Mesothelial cell of epicardium (in vitro differentiated cells): Measurements from ENCODE around the gene HEPH. TPM values are rescaled to one million over a fixed set of nuclear protein-coding genes. Genes with fewer than 3 reads are reported as not detected.
A peak's percentile ranks its signal among the peaks of the same experiment; 100 is the strongest.

Experiments used
- DNase-seq, 2 experiments: peaks; one replicate each; pipeline ENCODE4 v3.0.0; 2021; ENCODE audit warnings: low spot score in 2 of 2; ENCODE audit not compliant: unreplicated experiment in 2 of 2
- H3K27ac Mint-ChIP-seq: 2 replicates; pipeline ENCODE4 v1.8.0; 2021; ENCODE audit warnings: mixed read lengths
- H3K27me3 Mint-ChIP-seq: 2 replicates; pipeline ENCODE4 v1.8.0; 2021; ENCODE audit warnings: low read depth, mixed read lengths
- H3K36me3 Mint-ChIP-seq: 2 replicates; pipeline ENCODE4 v1.8.0; 2021; ENCODE audit warnings: mixed read lengths
- H3K4me1 Mint-ChIP-seq: 2 replicates; pipeline ENCODE4 v1.8.0; 2021; ENCODE audit warnings: mixed read lengths
- H3K4me3 Mint-ChIP-seq: 2 replicates; pipeline ENCODE4 v1.8.0; 2021; ENCODE audit warnings: mild to moderate bottlenecking, moderate library complexity, mixed read lengths
- H3K9me3 Mint-ChIP-seq: 2 replicates; pipeline ENCODE4 v1.8.0; 2021; ENCODE audit warnings: mixed read lengths
- total RNA-seq: library from RNA; stranded (reverse); gene quantifications from 3 replicates; pipeline ENCODE4 v1.2.1, GENCODE V29; 2021
- TF ChIP-seq, protein P1 (sequence below): fragments of 200-600 bp; sonication (generic); IDR thresholded peaks from one replicate; pipeline ENCODE4 v1.5.0; 2021; ENCODE audit warnings: antibody characterized with exemption; ENCODE audit not compliant: unreplicated experiment

The HEPH gene
- total RNA-seq, 1 donor from 2014 or later, result 126 TPM

GRCh38 chrX:66164470-66164869 is 423 bp downstream of the HEPH start:
- no peaks in the 10 kb centered on the region for H3K27me3 Mint-ChIP-seq
- peaks cover 22% of the 10 kb centered on the region for H3K4me1 Mint-ChIP-seq
- peaks cover 19% of the 10 kb centered on the region for H3K9me3 Mint-ChIP-seq
- peak overlapping the region; percentile 89 for H3K4me3 Mint-ChIP-seq
- TF ChIP-seq, protein P1, sequence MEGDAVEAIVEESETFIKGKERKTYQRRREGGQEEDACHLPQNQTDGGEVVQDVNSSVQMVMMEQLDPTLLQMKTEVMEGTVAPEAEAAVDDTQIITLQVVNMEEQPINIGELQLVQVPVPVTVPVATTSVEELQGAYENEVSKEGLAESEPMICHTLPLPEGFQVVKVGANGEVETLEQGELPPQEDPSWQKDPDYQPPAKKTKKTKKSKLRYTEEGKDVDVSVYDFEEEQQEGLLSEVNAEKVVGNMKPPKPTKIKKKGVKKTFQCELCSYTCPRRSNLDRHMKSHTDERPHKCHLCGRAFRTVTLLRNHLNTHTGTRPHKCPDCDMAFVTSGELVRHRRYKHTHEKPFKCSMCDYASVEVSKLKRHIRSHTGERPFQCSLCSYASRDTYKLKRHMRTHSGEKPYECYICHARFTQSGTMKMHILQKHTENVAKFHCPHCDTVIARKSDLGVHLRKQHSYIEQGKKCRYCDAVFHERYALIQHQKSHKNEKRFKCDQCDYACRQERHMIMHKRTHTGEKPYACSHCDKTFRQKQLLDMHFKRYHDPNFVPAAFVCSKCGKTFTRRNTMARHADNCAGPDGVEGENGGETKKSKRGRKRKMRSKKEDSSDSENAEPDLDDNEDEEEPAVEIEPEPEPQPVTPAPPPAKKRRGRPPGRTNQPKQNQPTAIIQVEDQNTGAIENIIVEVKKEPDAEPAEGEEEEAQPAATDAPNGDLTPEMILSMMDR, result no peak
- no peak for DNase-seq
- H3K27ac Mint-ChIP-seq, result peak overlapping the region; percentile 86
- peaks cover 2% of the 10 kb centered on the region for H3K36me3 Mint-ChIP-seq

DNA sequence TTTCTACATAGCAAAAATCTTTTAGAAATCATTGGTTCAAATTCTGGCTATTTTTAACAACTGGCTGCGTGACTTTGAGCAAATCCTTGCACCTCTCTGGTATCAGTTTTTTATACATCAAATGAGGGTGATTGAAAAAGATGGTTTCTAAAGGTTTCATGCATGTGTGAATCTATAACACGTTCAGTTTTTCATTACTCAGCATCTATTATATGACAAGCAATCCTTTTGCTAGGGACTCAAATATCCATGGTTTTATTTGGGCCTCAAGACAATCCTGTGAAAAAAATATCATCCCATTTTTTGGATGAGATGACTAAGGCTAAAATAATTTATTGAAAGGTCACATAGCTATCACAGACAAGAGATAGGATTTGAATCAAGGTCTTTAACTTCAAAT is 884 bp downstream of the HEPH start:
- Mint-ChIP-seq H3K27me3 (no peaks in the 10 kb centered on the region), H3K27ac (peak overlapping the region; percentile 17), H3K36me3 (peaks cover 2% of the 10 kb centered on the region), H3K4me1 (peaks cover 22% of the 10 kb centered on the region), H3K4me3 (peak overlapping the region; percentile 89), H3K9me3 (peaks cover 22% of the 10 kb centered on the region)
- no peak for DNase-seq
- TF ChIP-seq, protein P1, result no peak

DNA sequence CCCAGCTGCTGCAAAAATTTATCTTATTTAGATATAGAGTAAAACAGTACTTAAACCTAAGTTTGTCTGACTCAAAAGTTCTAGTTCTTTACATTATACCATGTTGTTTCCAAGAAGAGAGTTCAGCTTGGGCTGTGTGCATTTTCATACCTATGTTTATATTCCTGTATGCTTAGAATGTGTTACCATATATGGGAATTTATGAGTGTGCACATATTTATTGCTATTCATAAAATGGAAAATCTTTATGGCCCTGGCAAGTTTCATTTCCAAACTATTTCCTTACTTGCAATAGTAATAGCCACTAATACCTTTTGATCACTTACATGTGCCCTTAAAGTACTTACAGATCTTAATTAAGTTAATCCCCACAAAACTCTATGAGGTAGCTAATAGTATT is 2.6 kb downstream of the HEPH start:
- TF ChIP-seq, protein P1, result no peak
- Mint-ChIP-seq H3K27ac (peak overlapping the region; percentile 34), H3K9me3 (peaks cover 22% of the 10 kb centered on the region), H3K4me1 (peaks cover 22% of the 10 kb centered on the region), H3K4me3 (peak overlapping the region; percentile 50), H3K36me3 (peaks cover 2% of the 10 kb centered on the region), H3K27me3 (no peaks in the 10 kb centered on the region)
- no peak for DNase-seq

GRCh38 chrX:66167431-66167830 is 3.4 kb downstream of the HEPH start:
- Mint-ChIP-seq H3K4me1 (peaks cover 22% of the 10 kb centered on the region), H3K27me3 (no peaks in the 10 kb centered on the region), H3K9me3 (peaks cover 16% of the 10 kb centered on the region), H3K27ac (peak overlapping the region; percentile 75), H3K36me3 (peaks cover 2% of the 10 kb centered on the region), H3K4me3 (no peak overlapping the region)
- TF ChIP-seq, protein P1, result no peak
- DNase-seq, result no peak

GRCh38 chrX:66176134-66176533 is 12.1 kb downstream of the HEPH start:
- no peak overlapping the region for H3K27ac Mint-ChIP-seq
- TF ChIP-seq, protein P1, result no peak
- peaks cover 55% of the 10 kb centered on the region for H3K9me3 Mint-ChIP-seq
- H3K4me1 Mint-ChIP-seq, result no peaks in the 10 kb centered on the region
- H3K27me3 Mint-ChIP-seq, result no peaks in the 10 kb centered on the region
- no peak overlapping the region for H3K4me3 Mint-ChIP-seq
- H3K36me3 Mint-ChIP-seq, result peaks cover 62% of the 10 kb centered on the region
- no peak for DNase-seq

GRCh38 chrX:66191563-66191962 is 27.5 kb downstream of the HEPH start:
- no peak for DNase-seq
- Mint-ChIP-seq H3K4me1 (no peaks in the 10 kb centered on the region), H3K27ac (no peak overlapping the region)

More at GRCh38 chrX:66191563-66191962, 27.5 kb downstream of the HEPH start:
- H3K36me3 Mint-ChIP-seq, result peaks cover 33% of the 10 kb centered on the region
- TF ChIP-seq, protein P1, result no peak
- peaks cover 26% of the 10 kb centered on the region for H3K9me3 Mint-ChIP-seq
- no peaks in the 10 kb centered on the region for H3K27me3 Mint-ChIP-seq
- H3K4me3 Mint-ChIP-seq, result no peak overlapping the region
